Aortic smooth muscle cell (primary cell): ENCODE results near the gene DTNA. TPM values are rescaled to one million over a fixed set of nuclear protein-coding genes. Genes with fewer than 3 reads are reported as not detected.

ENCODE experiments used
- total RNA-seq: library from RNA; depleted of rRNA; stranded (reverse); fragments of >200 nt; gene quantifications from 2 replicates; pipeline ENCODE4 v1.2.3, GENCODE V29; 2014

Gene DTNA
- 14.7 and 24.2 TPM in 2 replicates for total RNA-seq

DNA sequence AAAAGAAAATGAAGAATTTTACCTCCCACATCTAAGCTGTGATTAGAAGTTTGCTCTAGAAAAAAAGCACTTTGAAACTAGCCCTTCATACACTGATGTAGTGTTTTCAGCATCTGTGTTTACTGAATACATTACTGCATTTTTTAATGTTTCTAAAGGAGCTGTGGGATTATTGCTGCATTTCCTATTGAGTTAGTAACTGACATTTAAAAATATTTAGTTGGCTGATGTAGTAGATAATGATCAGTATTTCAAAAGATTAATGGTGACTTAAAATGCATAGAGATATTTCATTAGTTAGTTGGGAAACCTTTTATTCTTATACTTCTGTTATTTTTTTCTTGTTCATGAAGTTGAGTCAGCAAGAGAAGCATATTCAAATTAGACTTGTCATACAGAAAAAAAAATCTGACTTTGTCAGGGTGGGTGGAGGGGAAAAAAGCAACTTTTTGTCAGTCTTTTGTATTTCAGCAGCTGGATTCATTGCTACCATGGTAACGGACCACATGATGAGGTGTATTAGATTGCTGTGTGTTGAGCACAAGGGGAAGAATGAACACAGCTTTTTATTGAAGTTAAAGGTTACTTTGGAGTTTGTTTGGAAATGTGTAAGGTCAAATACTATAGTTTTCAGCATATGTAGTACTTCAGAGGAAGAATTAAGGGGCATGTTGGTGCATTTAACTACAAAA is at the start of gene DTNA:
TSS of gene DTNA (plus strand) at position 549 of the 692 bp plus-strand sequence. CDS start 45,679 bp downstream, outside the sequence.

